Activated effector memory CD4-positive, alpha-beta T cell treated with anti-CD3 and anti-CD28 coated beads, Interleukin-2, amount 50 U/mL, for 16 hours (primary cell): Measurements from ENCODE around the gene KRT39.
"Not testable (repeated sequence)": the region's sequence is repeated elsewhere in the genome, so short reads cannot be mapped to it uniquely, and the experiment has no call there.

ENCODE experiments used
- DNase-seq: peaks from one replicate; pipeline ENCODE4 v3.0.0-alpha.2; 2020

Gene KRT39

DNA sequence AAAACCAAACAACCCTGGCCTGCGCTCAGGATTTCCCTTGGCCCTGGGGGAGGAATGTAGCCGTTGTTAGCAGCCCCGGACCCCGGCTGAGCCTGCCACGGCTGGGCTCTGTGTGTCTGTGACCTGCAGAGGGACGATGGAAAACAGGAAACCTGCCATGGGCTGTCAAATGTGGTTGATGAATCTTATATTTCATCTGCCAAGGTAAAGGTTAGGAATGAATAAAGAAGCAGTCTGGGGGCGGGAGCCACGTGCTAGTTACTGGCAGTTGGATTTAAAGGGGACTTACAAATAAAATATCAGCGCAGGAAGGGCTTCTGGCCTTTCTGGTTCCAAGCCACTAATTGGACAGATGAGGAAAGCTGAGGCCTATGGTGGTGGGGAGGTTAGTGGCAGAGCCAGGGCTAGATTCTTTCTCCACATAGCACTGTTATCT is 29.3 kb downstream of the KRT39 start, which contains the start of gene KRT23:
KRT23 (minus strand) TSS at position 263 of the 436 bp plus-strand sequence. CDS start 1,043 bp downstream, outside the sequence.
- DNase-seq: no peak

DNA sequence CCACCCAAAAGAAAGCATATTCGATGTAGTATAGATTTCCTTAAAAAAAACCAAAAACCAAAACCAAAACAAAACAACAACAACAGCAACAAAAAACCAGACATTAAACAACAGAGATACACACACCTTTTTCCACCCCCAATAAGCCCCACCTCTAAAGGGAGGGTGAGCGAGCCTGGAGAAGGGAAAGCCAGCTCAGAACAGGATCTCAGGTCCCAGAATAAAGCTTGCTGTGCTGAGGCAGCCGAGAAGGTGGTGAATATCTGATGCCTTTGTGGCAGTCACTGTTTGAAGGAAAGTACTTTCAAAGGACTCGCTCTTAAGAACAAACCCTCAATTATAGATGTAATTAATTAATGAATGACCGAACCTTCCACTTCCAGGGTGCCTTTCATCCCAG is 29.8 kb downstream of the KRT39 start:
- DNase-seq: no peak

DNA sequence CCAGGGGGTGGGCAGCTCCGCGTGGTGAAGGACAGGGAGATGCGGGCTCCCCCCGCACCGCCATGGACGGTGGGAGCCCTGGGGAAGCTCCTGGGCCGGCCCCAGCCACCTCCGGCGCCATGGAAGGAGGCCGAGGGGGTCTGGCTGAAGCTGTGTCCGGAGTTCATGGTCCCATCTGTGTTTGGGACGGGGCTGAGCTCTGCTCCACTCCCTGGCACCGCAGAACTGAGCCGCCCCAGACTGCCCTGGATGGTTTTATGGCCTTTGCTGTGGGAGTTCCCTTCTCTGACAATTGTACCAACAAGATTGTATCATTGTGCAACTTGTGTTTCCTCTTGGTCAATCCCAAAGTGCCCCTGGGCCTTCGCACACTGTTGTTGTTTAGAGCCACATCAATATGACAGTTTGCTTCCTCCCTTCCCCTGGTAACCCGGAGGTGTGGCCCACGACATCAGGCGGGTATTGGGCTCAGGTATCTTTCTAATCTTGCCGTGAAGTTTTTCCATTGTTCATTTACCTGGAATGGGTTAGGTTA is 30.2 kb downstream of the KRT39 start:
- DNase-seq: no peak

DNA sequence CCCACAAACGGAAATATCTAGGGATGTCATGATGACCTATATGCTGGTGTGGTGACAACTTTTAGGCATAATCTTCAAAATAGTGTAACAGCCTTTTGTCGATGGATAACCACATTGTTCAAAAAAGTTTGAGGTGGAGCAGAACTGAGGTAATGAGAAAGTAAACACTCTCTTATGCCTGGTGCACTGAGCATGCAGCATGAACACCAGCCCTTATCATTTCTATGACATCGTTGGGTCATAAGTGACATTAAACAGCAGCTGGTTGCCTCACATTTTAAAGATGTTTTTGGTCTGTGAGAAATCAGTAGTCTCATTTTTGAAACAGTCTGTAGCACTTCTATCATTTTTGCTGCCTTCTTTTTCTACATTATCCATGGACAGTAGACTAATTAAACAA is 31.1 kb downstream of the KRT39 start:
- DNase-seq: no peak

DNA sequence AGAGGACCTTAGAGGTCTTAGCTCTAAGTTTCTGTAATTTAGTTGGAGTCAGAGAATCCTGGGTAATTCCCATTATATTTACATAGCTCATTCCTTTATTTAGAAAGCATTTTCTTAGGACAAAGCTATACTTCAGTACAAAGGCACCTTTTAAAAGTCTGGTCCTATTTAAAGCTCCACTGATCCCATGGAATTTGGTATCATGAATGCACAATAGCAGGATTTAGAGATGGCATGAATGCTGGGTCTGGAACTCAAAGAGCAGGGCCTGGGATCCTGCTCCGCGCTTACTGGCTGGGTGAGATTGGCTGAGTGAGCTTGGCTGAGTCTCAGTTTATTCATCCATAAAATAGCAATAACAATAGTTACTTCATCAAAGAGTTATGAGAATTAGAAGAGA is 34.1 kb downstream of the KRT39 start:
- no peak for DNase-seq

DNA sequence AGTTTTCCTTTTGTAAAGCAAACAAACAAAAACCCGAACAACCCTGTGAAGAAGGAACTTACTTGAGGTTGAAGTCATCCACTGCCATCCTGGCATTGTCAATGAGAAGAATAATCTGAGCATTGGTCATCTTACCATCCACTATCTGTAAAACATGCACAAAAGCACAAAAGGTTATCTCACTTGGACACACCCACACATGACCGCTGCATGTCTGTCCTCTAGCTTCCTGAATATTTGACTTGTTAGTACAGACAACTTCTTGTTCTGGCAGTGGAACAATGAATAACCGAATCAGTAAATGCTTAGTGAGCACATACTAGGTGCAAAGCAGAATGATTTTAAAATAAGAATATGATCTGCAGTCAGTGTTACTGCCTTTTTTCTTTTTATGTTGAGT is 35.4 kb downstream of the KRT39 start:
- DNase-seq: no peak

DNA sequence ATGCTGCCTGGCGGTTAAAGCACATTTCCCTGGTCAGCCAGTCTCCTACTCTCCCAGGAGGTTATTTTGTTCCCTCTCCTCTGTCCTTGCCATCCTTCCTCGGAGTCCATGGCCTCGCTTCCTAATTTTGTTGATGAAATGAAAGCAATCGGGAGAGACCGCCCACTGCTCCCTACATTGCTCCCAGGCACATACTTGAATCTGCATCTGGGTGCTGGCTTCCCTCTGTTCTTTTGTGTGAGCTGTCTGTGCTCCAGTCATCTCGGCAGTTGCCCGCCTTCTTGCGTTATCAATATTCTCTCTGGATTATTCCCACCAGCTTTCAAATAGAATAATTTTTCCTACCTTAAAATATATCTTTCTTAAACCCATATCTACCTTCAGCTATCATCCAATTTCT is 40.4 kb downstream of the KRT39 start:
- no peak for DNase-seq

DNA sequence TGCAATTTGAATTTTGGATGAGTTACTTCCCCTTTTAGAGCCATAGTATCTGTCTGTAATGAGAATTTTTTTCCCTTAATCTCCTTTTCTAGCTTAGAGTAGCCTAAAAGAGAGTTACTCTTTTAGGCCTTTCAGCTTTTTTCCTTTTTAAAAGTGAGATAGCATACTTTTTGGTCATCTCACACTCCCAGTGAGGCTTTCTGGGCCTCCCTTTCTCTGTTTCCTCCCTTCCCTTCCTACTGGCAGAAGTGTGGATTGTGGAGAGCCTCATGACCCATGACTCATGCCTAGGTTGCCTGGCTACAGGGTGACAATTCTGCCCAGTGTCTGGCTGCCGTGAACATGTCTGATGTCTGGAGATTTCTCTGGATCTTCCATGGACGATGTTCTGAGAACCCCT is 44.5 kb downstream of the KRT39 start:
- no peak for DNase-seq

DNA sequence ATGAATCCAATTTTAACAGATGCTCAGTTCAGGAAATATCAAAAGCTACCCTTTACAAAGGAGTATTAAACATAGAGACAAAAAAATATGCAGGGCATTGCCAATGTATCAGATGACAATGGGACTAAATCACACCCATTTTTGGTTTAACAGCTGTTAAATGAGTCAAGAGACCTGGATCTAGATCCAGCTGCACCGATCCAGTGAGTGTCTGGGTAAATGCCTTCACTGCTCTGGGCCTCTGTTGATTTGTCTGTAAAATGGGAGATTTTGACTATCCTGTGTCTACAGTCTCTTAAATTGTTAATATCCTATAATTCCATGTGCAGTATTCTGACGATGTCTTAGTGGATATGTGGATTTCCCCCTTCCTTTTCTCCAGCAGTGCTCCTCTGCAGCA is 45.7 kb downstream of the KRT39 start:
- no peak for DNase-seq

DNA sequence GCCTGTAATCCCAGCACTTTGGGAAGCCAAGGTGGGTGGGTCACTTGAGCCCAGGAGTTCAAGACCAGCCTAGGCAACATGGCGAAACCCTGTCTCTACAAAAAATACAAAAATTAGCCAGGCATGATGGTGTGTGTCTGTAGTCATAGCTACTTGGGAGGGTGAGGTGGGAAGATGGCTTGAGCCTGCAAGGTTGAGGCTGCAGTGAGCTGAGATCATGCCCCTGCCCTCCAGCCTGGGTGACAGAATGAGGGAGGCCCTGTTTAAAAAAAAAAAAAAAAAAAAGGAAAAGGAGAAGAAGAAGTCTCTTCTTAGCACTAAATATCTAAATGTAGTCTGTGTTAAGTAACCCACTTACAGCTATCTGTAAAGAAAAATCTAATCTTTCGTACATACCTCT is 49.6 kb downstream of the KRT39 start:
- not testable (repeated sequence) for DNase-seq

DNA sequence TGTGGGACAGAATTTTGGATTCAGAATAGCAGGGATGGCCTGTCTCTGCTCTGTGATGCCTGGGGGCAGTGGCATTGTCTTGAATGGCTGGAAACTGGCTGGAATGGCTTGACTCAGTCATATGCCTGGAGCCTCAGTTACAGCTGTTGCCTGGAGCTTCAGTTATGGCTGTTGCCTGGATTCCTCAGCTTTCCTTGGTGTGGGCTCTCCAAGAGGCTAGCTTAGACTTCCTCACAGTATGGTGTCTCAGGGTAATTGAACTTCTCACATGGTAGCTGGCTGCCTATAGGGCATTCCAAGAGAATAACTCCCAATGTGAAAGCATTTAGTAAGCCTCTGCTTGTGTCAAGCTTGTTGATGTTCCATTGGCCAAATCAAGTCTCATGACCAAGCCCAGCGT is 50.4 kb downstream of the KRT39 start:
- DNase-seq: no peak

DNA sequence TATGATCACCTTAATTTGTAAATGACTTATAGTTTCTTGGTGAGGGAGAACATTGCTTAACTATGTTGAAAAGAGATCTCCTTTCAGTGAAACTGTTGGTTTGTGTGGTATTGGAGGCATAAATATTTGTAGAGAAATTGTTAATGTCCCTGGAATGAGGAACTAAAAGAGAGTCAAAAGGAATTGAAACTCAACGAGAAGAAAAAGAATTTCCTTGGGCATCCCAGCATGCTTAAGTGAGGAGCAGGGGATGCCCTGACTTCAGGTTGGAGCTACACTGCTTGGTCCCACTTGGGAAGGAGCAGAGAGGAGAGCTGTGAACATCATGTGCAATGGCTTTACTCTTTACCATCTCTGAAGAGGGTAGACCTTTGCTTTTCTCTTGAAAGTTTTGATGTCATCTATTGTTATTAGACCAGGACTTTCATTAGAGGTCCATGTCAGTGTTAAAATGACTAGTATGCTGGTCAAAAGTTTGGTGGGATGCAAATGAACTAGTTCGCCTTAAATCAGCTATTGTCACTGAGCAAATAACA is 51.0 kb downstream of the KRT39 start:
- DNase-seq: no peak

DNA sequence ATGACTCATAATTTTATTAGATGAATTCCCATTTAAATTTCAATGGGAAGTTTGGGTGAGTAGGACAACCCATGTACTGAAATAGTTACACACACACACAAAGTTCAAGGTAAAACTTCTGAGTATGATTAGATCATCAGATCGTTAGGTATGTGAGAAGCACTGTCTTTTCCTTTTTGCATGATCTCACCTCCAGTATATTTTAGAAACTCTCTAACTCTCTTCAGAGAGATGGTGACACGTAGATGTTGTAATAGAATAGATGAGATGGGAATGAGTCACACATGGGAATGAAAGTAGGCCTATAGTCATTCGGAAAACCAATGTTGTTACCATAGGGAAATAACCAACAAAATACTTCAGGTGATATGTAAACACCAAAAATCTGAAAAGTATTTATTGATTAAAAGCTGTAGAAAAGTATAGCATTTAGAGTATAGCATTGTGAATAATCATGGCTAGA is 51.5 kb downstream of the KRT39 start:
- DNase-seq: no peak

DNA sequence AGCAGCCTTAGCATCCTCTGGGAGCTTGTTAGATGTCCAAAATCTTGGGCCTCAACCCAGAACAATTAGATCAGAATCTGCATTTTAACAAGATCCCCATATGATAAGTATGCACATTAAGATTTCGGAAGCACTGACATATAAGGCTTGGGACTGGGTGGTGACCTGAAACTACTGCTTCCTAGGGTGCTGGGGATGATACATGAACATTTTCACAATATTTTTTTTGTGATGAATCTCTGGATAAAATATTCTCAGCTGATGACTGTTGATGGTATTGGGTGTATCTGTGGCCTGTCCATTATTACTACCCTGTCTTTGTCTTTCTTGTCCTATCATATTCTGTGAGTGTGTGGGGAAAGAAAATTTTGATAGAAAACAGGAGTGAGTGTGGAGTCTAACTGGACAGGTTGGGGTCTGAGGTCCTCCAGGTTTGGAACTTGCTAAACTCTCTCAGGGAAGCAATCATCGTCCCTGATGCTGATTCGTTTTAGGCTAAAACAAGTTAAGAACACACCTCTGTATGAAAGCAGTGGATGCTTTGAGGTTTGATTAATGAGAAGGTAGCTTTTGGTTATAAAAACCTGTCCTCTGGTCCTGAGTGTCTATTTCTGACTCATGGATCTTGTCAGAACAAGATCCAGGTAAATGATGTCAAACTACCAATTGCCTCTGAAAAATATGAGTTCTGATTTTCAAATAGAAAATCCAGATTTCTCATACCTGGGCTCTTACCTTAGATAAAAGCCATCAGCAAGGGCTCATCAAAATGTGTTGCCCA is 52.5 kb downstream of the KRT39 start:
- no peak for DNase-seq

DNA sequence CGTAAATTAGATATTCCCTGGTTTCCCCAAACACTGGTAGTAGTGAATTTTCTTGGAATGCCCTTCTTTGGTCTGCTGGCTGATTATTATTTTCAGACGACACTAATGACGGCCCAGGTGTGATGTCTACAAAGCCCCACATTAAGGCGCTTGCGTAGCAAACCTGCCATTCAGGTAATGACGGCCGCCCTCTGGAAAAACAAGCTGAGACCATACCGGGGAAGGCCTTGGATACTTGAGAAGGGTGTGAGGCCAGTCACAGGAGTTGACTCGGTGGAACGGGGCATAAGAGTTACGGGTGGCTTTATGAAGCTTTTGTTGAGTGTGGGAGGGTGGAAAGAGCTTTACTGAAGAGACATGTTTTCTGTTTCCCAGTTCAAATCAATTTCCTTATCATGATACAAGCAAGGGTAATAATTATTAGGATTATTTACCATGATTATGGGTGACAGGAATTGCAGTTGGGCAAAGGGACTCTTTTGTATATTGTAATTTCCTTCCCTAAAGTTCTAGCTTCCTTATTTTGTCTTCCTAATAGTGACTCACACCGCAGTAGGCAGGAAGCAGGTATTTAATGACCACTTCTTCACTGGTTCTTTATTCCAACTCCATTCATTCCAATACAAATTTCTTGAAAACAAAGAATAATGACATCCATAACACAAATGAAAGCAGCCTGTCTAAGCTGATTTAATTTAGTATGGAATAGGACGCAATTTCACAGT is 54.1 kb downstream of the KRT39 start:
- DNase-seq: no peak

DNA sequence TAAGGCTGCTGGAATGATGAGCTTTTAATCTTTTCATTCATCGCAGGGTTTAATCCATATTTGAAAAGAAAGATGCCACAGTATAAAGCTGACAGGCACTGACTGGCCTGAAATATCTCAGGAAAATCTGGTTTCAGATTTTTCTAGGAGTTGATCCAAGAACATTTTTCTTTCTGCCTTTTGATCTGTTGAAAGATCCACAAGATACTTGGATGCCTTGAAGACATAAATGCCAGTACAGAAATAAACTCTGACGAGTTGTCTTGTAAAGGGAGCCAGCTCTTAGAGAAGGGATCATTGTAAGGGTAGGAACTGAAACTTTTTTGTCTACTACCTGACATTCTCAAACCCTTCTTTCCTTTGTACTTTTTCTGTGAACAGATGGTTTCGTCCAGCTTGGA is 56.3 kb downstream of the KRT39 start:
- DNase-seq: no peak

DNA sequence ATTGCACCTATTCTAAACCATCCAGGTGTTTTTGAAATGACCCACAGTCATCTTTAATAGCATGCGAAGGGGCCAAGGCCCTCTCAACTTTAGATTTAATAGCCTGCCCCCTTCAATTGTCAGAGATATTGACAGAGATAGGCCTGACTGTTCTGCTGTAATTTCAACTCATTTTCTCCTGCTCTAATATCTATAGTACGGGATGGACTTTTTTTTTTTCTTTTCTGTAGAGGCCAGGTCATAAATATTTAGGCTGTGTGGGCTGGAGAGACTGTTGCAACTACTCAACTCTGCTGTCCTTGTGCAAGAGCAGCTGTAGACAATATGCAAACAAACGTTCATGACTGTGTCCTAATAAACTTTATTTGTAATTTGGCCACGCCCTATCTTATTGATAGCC is 57.0 kb downstream of the KRT39 start:
- DNase-seq: no peak

DNA sequence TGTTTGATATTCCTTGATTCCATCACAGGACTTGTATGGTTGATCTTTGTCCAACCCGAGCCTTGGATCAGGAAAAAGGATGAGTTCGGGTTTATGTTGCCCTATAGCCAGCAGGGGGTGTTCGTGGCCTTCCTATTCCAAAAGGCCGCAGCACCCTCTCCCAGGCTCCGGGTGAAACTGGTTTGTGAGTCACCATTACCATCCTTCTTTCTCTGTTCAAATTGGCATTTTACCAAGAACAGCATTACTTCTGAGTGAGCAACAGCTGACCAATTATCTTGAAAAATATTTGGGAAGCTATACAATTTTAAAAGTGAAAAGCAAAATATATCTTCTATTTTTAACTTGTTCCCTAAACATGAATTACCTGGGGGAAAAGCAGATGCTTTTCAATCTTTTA is 57.4 kb downstream of the KRT39 start:
- DNase-seq: peak; percentile 86
